GM12878 (cell line): ENCODE results near the gene CXCL13.

Source experiments
- CHD2 ChIP-seq: IDR thresholded peaks from 2 replicates; pipeline ENCODE4 v1.6.1; 2011; ENCODE audit warnings: low read depth, low read length, improper control_type of control experiment, borderline replicate concordance
- CREB1 ChIP-seq: IDR thresholded peaks from 2 replicates; pipeline ENCODE4 v1.6.1; 2012; ENCODE audit warnings: low read depth, mild to moderate bottlenecking, inconsistent platforms
- EGR1 ChIP-seq, 2 experiments: IDR thresholded peaks; 1 replicate in 1 of 2; 2 replicates in 1 of 2; pipeline ENCODE4 v1.6.1; 2011 to 2012; ENCODE audit warnings: low read depth in 2 of 2, low read length in 2 of 2, borderline replicate concordance in 1 of 2, mild to moderate bottlenecking in 1 of 2, moderate library complexity in 1 of 2
- GABPA ChIP-seq: IDR thresholded peaks from 2 replicates; pipeline ENCODE4 v1.6.1; 2014; ENCODE audit warnings: antibody characterized with exemption, low read depth, mild to moderate bottlenecking, inconsistent platforms
- POLR2A ChIP-seq: IDR thresholded peaks from 2 replicates; pipeline ENCODE4 v1.6.1; 2011; ENCODE audit warnings: low read depth, mild to moderate bottlenecking, low read length
- POLR2AphosphoS5 ChIP-seq: IDR thresholded peaks from 2 replicates; pipeline ENCODE4 v1.6.1; 2011; ENCODE audit warnings: mild to moderate bottlenecking, low read length, inconsistent platforms
- ZNF274 ChIP-seq: IDR thresholded peaks from one replicate; pipeline ENCODE4 v1.8.0; 2011; ENCODE audit not compliant: insufficient read length, insufficient read depth
- TF ChIP-seq, protein P1 (sequence below), 3 experiments: IDR thresholded peaks in 2 of 3; conservative IDR thresholded peaks in 1 of 3; 2 replicates each; pipeline ENCODE4 v1.5.1; 2011; ENCODE audit warnings: low read depth in 3 of 3, low read length in 3 of 3, mild to moderate bottlenecking in 3 of 3, control low read depth in 2 of 3, moderate library complexity in 2 of 3, inconsistent platforms in 1 of 3, mixed read lengths in 1 of 3; ENCODE audit not compliant: control insufficient read depth in 2 of 3, insufficient read depth in 1 of 3; ENCODE audit errors: extremely low read depth in 1 of 3
- TF ChIP-seq, protein P2 (sequence below): IDR thresholded peaks from 2 replicates; pipeline ENCODE4 v1.6.1; 2011; ENCODE audit warnings: borderline replicate concordance, low read depth, mild to moderate bottlenecking, moderate library complexity, mixed read lengths, low read length; ENCODE audit not compliant: insufficient read depth; ENCODE audit errors: extremely low read length
- TF ChIP-seq, protein P3 (sequence below): IDR thresholded peaks from 2 replicates; pipeline ENCODE4 v1.6.1; 2011; ENCODE audit warnings: borderline replicate concordance, low read depth, mild to moderate bottlenecking, moderate library complexity, low read length; ENCODE audit not compliant: insufficient read depth, poor library complexity, severe bottlenecking

DNA sequence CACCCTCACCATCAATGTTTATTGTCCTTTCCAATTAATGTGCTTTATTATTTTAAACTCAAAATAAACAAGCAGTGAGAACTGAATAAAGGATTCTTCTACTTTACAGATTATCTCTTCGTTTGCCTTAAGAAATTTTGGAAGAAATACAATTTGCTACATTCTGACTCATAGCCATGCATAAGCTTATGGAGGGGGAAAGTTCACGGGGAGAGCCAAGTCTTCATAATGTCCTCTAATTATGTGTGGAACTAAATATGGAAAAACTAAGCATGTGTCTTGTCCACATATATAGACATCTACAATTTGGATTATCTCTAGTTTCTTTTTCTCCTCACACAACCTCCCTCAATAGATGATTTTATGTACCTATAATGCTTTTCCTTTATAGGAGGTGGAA lies 17.5 kb downstream of the CXCL13 start:
- TF ChIP-seq, protein P1, sequence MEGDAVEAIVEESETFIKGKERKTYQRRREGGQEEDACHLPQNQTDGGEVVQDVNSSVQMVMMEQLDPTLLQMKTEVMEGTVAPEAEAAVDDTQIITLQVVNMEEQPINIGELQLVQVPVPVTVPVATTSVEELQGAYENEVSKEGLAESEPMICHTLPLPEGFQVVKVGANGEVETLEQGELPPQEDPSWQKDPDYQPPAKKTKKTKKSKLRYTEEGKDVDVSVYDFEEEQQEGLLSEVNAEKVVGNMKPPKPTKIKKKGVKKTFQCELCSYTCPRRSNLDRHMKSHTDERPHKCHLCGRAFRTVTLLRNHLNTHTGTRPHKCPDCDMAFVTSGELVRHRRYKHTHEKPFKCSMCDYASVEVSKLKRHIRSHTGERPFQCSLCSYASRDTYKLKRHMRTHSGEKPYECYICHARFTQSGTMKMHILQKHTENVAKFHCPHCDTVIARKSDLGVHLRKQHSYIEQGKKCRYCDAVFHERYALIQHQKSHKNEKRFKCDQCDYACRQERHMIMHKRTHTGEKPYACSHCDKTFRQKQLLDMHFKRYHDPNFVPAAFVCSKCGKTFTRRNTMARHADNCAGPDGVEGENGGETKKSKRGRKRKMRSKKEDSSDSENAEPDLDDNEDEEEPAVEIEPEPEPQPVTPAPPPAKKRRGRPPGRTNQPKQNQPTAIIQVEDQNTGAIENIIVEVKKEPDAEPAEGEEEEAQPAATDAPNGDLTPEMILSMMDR (IDR thresholded peaks at IDR 0.05 in 2 of 3, conservative IDR thresholded peaks at IDR 0.05 in 1 of 3; ENCODE audit: control insufficient read depth in 2 of 3, extremely low read depth in 1 of 3, insufficient read depth in 1 of 3, low read depth in 3 of 3, low read length in 3 of 3) = no peak
- TF ChIP-seq ZNF274 (no peak), GABPA (no peak), POLR2A (no peak), EGR1 (IDR thresholded peaks at IDR 0.05; ENCODE audit: borderline replicate concordance in 1 of 2, low read depth in 2 of 2, low read length in 2 of 2) (no peak), POLR2AphosphoS5 (no peak), CHD2 (no peak), CREB1 (no peak)
- TF ChIP-seq, protein P2, sequence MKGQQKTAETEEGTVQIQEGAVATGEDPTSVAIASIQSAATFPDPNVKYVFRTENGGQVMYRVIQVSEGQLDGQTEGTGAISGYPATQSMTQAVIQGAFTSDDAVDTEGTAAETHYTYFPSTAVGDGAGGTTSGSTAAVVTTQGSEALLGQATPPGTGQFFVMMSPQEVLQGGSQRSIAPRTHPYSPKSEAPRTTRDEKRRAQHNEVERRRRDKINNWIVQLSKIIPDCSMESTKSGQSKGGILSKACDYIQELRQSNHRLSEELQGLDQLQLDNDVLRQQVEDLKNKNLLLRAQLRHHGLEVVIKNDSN = no peak
- TF ChIP-seq, protein P3, sequence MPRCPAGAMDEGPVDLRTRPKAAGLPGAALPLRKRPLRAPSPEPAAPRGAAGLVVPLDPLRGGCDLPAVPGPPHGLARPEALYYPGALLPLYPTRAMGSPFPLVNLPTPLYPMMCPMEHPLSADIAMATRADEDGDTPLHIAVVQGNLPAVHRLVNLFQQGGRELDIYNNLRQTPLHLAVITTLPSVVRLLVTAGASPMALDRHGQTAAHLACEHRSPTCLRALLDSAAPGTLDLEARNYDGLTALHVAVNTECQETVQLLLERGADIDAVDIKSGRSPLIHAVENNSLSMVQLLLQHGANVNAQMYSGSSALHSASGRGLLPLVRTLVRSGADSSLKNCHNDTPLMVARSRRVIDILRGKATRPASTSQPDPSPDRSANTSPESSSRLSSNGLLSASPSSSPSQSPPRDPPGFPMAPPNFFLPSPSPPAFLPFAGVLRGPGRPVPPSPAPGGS = no peak
